Measurements from ENCODE around the gene CTU2.

- TF ChIP-seq, protein P1, sequence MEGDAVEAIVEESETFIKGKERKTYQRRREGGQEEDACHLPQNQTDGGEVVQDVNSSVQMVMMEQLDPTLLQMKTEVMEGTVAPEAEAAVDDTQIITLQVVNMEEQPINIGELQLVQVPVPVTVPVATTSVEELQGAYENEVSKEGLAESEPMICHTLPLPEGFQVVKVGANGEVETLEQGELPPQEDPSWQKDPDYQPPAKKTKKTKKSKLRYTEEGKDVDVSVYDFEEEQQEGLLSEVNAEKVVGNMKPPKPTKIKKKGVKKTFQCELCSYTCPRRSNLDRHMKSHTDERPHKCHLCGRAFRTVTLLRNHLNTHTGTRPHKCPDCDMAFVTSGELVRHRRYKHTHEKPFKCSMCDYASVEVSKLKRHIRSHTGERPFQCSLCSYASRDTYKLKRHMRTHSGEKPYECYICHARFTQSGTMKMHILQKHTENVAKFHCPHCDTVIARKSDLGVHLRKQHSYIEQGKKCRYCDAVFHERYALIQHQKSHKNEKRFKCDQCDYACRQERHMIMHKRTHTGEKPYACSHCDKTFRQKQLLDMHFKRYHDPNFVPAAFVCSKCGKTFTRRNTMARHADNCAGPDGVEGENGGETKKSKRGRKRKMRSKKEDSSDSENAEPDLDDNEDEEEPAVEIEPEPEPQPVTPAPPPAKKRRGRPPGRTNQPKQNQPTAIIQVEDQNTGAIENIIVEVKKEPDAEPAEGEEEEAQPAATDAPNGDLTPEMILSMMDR (IDR thresholded peaks at IDR 0.05; ENCODE audit: insufficient read depth, low read depth, low read length), result no peak
- TF ChIP-seq EZH2 (IDR thresholded peaks at IDR 0.05; ENCODE audit: insufficient read depth, low read length), result no peak
These were observed 43.3 kb upstream of the CTU2 start, which contains the start of gene MVD for GRCh38 chr16:88662843-88663606.

All from astrocyte (in vitro differentiated cells and primary cell).